Stimulated activated CD8-positive, alpha-beta memory T cell treated with anti-CD3 and anti-CD28 coated beads, Interleukin-2, amount 100 ng/mL, for 48 hours (primary cell): Measurements from ENCODE around the gene ORM1.
A peak's percentile ranks its signal among the peaks of the same experiment; 100 is the strongest.
"Not testable (repeated sequence)": the region's sequence is repeated elsewhere in the genome, so short reads cannot be mapped to it uniquely, and the experiment has no call there.

Experiments
- DNase-seq, 2 donors: peaks; one replicate each; pipeline ENCODE4 v3.0.0-alpha.2; 2020; ENCODE audit warnings: low read depth in 2 of 2

The ORM1 gene

DNA sequence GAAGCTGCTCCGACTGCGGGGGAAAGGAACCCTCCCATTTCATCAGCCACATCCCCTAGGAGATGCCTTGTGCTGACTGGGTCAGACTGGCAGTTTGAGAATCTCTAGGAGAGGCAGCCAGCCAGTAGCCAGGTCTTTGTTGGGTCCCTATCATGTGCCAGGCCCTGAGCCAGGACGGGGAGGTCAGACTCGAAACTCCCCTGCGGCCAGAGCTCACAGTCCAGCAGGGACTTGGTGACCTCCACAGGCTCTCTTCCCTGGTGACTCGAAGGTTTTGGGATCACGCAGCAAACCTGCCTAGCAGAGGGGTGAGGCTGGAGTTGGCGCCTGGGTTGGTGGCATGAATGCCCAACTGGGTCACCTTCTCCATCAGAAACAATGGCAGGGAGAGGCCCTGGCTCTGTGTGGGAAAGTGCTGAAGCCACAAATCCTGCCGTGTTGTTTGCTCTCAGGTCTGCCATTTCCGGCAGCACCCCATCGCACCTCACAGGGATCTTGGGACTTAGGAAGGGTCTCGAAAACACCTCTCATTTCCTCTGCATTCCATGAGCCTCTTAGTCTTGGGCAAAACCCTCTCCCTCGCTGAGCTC, 14.4 kb upstream of the ORM1 start:
- DNase-seq: no peak

DNA sequence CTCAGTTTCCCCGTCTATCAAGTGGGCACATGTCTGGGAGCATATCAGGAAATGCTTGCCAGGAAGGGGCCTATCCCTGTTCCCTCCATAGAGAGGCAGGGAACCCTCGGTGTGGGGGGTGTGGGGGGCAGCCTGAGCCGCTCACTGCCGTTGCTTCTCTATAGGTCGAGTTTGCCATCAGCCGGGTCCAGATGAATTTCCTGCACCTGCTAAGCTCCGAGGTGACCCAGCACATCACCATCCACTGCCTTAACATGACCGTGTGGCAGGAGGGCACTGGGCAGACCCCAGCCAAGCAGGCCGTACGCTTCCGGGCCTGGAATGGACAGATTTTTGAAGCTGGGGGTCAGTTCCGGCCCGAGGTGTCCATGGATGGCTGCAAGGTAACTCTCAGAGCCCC, 13.8 kb upstream of the ORM1 start:
- no peak for DNase-seq

DNA sequence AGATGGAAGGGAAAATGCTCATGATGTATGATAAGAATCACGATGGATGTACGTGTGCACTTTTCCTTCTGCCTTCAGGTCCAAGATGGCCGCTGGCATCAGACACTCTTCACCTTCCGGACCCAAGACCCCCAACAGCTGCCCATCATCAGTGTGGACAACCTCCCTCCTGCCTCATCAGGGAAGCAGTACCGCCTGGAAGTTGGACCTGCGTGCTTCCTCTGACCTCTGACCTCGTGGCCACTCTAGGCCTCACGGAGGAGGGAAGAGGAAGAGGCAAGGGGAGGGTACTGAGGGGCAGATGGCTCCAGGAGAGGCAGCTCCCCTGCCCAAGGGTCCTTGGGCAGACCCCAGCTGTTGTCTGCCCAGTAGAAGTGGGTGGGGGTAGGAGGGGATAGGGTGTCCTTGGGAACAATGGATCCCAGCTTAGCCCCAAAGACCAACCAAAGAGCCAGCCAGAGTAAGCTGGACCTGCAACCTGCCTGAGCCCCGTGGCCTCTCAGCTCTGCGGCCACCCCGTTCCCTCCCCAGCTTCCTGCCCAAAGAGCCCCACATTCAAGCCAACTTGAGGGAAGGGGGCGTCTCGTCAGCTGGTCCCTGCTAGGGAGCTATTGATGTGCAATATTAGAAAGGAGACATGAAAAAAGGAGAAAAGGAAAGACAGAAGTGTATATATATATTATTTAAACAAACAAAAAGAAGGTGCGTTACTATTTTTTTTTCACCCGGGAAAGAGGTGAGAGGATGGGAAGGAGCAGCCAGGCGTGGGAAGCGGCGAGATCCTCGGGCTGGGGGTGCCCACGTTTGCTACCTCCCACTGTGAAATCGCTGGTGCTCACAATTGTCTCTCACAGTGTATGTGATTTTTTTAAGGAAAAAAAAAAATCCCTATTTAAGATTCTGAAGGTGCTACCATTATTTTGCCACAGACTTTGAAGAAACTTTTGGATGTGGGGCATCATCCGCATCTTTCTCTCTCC, 12.1 kb upstream of the ORM1 start:
- DNase-seq: no peak

DNA sequence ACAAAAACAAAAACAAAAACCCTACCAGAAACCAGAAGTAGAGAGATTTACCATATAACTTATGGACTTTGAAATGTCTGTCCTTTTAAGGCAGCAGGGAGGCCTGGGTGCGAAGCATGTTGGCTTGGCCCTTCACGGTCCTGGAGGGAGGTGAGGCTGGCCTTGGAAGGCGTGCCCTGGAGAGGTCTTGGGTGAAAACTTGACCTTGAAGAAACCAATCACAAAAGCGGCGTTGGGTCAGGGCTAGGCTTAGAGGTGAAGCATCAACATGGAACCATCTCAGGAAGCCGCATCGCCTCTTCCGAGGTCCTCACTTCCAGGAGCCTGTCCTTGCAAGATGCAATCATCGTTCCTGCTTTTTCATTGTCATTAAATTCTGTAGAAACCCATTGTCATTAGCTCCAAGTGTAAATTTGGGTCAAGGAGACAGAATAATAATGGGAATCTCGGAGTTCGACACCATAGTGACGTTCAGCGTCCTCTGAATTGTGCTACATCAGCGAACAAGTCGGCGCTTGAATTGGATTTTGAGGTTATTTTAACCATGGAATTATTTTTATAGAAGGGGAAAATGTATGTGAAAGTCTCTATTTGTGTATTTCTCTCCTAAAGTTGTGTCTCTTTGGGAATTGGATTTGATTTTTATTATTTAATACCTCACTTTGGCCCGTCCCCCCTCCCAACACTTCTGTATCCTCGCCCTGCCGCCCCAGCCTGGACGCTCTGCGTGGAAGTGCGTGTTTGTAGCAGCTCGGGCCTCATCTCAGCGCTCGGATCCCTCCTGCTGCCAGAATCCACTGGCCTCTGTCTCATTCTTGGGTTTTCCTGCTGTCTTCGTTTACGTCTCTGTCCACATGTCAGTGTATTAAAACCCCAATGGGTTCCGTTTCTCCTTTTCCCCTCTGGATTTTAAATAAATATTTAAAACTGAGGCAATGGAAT, 11.1 kb upstream of the ORM1 start:
- DNase-seq: no peak

DNA sequence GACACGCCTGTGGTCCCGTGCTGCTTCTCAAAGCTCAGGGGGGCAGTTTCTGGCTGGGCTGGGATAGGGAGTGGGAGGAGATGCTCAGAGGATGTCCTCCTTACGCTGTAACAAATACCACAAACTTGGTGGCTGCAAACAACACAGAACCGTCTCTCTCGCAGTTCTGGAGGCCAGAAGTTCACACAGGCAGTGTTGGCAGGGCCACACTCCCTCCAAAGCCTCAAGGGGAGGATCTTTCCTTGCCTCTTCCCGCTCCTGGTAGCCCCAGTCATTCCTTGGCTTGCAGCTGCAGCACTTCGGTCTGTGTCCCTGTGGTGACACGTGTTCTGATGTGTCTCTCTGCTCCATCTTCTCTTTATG, 10.4 kb upstream of the ORM1 start:
- DNase-seq: no peak

DNA sequence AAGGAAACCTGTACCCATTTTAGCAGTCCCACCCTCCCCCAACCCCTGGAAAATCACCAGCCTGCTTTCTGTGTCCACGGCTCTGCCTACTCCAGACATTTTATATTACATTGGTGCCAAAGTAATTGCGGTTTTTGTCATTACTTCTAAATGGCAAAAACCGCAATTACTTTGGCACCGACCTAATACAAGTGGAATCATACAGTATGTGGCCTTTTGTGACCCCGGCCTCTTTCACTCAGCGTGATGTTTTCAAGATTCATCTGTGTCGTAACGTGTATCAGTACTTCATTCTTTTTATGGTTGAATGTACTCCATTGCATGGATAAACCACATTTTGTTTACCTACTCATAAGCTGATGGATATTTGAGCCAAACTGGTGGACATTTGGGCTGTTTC, 9.7 kb upstream of the ORM1 start:
- DNase-seq: no peak

DNA sequence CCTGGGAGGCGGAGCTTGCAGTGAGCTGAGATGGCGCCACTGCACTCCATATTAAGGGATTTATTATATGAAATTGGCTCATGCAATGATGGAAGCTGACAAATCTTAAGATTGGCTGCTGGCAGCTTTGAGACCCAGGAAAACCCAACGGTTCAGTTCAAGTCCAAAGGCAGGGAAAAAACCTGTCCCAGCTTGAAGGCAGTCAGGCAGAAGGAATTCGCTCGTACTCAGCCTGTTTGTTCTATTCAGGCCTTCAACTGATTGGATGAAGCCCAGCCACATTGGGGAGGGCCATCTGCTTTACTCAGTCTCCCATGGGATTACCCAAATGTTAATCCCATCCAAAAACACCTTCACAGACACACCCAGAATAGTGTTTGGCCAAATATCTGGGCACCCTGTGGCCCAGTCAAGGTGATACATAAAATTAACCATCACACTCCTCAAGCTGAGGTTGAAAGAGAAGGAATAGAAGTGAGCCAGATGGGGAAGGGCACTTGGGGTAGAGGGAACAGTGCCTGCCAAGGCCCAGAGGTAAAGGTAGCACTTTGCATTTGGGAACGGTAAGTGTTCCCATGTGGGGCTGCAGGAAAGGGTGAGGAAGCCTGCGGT, 8.5 kb upstream of the ORM1 start:
- no peak for DNase-seq

DNA sequence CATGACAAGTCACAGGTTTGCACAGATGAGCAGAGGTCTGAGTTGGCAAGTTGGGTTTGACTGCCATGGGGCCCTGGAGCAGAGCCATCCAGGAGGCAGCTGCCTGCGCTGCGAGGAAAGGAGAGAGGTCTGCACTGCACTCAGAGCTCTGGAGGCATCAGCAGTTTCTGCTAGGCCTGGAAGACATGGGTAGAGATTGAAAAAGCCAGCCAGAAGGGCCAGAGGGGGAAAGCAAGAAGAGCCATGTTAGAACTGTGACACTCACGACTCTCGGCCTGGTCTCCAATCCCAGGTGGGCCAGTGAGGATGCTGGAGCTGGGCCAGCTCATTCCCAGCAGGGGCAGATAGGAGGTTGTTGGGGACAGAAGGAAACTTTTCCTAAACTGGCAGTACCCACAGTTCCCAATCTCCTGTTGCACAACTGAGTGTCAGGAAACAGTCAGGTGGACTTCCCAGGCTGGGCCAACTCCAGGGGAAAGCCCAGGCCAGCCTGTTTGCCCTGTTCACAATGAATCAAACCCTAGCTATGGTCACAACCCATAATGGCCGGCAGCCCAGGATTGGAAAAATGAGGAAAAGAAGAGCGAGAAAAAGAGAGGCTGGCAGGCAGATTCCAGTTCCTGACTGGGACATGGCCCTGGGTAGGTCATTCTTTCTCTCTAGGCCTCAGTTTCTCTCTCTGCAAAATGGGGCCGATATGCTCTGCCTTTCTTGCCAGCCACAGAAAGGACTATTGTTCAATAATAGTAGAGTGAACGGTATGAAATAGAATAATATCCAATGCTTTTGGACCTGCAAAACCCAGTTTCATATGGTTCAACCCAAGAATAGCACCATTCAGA, 7.8 kb upstream of the ORM1 start:
- DNase-seq: no peak

DNA sequence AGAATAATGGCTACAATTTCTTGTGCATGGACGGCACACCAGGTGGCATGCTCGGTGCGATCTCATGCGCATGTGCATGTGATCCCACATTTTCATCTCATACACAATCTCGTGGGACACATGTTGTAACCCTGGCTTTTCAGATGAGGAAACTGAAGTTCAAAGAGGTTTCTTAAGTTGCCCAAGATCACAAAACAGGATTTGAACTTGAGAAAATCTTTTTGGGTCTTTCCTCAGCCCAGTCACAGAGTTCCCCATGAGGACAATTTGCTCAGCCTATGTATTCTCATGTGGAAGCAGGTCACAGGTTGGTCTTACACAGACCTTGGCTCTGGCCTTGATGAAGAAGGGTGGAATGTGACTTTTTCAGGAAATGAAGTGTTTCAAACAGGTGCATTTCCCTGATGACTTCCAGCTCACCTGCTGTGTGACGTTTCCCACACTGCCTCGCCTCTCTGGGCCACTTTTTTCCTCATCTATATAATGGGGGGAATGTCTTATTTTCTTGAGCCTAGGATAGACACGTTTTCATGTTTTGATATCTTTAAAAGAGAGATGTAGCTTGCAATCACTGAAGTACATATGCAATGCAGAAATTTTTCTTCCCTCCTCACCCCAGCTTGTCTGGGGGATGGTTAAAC, 7.1 kb upstream of the ORM1 start:
- DNase-seq: no peak

DNA sequence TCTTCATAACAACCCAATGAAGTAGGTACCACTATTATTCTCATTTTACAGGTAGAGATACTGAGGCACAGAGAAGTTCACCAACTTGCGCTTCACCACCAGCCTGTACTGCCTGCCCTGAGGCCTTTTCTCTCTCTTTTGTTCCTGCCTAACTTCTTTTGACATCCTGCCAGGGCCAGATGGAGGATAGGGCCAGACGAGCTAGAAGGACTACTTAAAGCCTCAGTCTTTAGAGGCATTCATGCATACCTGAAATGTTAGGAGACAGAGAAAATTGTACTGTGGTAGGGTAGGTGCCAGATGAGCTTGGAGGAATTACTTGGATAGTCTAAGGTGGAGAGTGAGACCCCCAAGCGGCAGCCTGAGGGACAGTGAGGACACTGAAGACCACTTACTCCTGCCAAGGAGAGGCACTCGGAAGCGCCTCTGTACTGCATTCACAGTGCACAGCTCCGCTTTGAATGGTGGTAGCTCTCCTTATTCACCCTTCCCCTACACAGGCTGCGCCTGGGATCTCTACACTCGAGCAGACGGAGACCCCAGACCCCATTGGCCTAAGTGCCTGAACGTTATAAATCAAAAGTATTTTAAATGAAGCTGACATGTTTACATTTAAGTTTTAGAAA, 6.2 kb upstream of the ORM1 start:
- DNase-seq: no peak

DNA sequence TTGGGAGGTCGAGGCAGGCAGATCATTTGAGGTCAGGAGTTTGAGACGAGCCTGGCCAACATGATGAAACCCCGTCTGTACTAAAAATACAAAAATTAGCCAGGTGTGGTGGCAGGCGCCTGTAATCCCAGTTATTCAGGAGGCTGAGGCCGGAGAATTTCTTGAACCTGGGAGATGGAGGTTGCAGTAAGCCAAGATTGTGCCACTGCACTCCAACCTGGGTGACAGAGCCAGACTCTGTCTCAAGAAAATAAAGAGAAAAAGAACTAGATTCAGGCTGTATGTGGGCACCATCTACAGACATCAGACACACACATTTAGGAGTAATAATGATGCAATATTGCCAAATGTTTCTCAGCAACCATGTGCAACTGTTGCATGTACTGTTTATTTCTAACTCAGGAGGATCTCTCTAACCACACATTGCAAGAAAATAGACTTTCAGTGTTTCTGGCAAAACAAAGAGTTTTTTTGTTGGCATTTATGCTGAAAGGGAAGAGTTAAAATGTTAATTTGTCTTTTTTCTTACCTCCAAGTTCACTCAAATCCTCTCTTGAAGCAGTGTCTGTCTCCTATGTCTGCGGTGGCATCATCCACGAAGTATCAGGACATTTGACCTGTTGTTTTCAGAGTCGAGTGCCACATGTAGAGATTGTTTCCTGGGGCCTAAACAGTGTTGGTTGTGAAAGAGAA, 5.1 kb upstream of the ORM1 start:
- DNase-seq: no peak

DNA sequence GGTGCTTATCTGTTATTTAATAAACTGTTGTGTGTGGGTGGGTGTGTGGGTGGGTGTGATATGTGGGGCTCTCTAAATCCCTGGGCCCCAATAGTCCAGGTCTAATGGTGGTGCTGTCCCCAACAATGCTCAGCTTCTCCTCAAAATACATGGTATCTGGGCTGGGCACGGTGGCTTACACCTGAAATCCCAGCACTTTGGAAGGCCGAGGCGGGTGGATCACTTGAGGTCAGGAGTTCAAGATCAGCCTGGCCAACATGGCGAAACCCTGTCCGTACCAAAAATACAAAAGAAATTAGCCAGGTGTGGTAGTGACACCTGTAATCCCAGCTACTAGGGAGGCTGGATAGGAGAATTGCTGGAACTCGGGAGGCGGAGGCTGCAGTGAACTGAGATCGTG, 4.5 kb upstream of the ORM1 start:
- no peak for DNase-seq

DNA sequence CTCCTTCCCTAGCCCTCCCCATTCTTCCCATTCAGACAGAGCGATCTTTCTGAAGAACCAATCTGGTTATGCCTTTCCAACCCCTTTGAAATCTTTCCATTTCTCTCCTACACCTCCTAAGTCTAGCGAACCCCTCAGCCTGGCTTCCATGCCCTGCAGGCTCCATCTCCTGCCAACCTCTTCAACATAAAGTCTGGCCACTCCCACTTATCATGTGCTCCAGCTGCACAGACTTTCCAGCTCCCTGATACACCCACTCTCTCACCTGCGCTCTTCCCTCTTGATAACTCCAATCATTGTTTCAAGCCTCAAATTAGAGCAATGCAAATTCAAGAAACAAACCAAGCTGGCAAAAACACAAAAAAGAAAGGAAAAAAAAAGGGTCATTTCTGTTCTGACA, 3.8 kb upstream of the ORM1 start:
- DNase-seq: no peak

DNA sequence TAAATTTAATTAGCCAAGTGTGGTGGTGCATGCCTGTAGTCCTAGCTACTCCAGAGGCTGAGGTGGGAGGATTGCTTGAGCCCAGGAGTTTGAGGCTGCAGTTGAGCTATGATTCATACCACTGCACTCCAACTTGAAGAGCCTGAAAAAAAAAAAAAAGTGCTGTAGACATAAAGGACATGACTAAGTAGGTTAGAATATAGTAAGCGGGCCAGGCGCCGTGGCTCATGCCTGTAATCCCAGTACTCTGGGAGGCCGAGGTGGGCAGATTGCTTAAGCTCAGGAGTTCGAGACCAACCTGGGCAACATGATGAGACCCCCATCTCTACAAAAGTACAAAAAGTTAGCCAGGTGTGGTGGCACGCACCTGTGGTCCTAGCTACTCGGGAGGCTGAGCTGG, 2.2 kb upstream of the ORM1 start:
- DNase-seq: not testable (repeated sequence)

DNA sequence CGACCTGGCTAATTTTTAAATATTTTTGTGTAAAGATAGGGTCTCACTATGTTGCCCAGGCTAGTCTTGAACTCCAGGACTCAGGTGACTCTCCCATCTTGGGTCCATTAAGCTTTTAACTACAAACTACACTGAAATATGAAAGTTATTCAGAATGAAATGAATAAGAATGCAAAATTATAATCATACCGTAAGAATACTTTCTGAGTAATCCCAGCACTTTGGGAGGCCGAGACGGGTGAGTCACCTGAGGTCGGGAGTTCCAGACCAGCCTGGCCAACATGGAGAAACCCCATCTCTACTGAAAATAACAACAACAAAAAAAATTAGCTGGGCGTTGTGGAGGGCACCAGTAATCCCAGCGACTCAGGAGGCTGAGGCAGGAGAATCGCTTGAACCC, 1.1 kb upstream of the ORM1 start:
- peak in 1 of 2 donors; percentile 36 for DNase-seq

DNA sequence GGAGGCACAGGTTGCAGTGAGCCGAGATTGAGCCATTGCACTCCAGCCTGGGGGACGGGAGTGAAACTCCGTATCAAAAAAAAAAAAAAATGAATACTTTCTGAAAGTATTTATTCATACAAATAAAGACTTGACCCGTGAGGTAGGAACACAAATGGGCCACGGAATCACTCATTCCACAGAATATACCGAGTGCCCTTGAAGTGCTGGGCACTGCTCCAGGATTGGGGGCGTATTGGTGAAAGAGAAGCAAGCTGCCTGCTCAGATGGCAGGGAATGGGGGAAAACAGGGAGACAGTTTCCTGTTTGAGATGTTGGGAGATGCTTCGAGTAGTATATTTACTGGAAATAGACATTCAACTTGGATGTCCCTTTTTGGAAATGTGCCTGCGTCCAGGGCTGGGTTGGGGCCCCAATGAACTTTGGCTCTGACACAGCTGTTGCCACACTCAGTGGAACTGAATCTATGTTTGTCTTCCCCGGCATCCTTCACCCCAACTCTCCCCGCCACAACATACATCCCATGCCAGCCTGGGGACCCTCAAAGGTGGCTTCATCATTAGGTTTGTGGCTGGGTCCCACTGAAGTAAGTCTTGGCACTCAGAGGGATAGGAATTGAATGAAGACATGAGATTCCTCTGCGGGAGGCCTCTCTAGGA, 609 bp upstream of the ORM1 start:
- DNase-seq: not testable (repeated sequence)

DNA sequence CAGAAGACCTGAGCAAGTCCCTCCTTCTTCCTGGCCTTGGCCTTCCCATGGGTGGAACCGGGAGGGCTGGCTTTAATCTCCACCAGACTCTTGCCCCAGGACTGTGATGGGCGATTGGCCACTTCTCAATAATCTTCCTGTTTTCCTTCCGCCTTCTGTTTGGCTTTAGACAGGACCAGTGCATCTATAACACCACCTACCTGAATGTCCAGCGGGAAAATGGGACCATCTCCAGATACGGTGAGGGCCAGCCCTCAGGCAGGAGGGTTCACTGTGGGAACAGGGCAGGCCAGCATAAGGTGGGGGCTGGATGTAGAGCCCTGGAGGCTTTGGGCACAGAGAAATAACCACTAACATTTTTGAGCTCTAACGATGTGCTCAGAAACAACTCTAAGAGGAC, 951 bp downstream of the ORM1 start:
- not testable (repeated sequence) for DNase-seq

DNA sequence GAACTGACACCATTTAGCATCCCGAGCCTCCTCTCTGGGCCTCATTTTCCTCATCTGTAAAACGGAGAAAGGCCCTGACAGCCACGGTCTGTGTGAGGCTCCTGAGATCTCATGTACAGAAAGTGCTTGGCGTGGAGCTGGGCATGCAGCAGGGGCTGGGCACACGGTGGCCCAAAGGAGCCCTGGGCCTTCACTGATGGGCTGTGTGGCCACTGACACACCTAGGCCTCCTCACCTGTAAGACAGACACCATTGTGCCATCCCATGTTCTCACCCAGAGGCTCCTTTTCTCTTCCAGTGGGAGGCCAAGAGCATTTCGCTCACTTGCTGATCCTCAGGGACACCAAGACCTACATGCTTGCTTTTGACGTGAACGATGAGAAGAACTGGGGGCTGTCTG, 1.6 kb downstream of the ORM1 start:
- no peak for DNase-seq

DNA sequence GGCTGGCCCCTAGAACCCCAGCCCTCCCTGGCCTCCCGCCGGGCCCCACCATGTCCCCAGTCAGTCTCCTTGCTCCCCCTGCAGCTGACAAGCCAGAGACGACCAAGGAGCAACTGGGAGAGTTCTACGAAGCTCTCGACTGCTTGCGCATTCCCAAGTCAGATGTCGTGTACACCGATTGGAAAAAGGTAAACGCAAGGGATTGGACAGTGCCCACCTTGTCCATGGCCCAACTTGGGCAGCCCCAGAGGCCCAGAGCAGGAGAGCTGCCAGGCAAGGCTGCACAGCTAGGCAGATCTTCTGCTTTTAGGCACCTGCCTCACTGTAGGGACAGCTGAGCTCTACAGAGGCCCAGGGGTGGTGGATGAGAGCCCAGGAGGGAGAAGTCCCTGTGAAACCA, 2.1 kb downstream of the ORM1 start:
- not testable (repeated sequence) for DNase-seq
